Keratinocyte (primary cell): ENCODE data around the gene ASB4. TPM values are rescaled to one million over a fixed set of nuclear protein-coding genes. Genes with fewer than 3 reads are reported as not detected.

ENCODE experiments used
- DNase-seq: peaks from one replicate; pipeline ENCODE4 v3.0.0-alpha.2; 2011; ENCODE audit warnings: low read depth, missing footprints, low spot score
- FAIRE-seq: peaks from 2 replicates; lab custom pipeline; 2011; peaks lifted over from hg19 to GRCh38; lab: Jason Lieb, UNC
- H2AFZ ChIP-seq: 2 replicates; pipeline ENCODE4 v1.6.0; 2012; ENCODE audit warnings: low read length, control low read depth, inconsistent platforms; ENCODE audit not compliant: control insufficient read depth
- H3K27ac ChIP-seq: 2 replicates; pipeline ENCODE4 v1.5.1; 2011; ENCODE audit warnings: low read length; ENCODE audit not compliant: control insufficient read depth, insufficient read depth
- H3K27me3 ChIP-seq: 3 replicates; pipeline ENCODE4 v1.6.0; 2011; ENCODE audit warnings: low read length; ENCODE audit not compliant: control insufficient read depth, insufficient read depth; ENCODE audit errors: extremely low read depth
- H3K36me3 ChIP-seq, 2 experiments: 2 replicates in 1 of 2; 3 replicates in 1 of 2; pipeline ENCODE4 v1.5.1; 2011; ENCODE audit warnings: low read length in 2 of 2, mild to moderate bottlenecking in 1 of 2; ENCODE audit not compliant: control insufficient read depth in 2 of 2, insufficient read depth in 2 of 2; ENCODE audit errors: extremely low read depth in 1 of 2
- H3K4me1 ChIP-seq: 3 replicates; pipeline ENCODE4 v1.5.1; 2011; ENCODE audit warnings: low read length; ENCODE audit not compliant: control insufficient read depth, insufficient read depth; ENCODE audit errors: extremely low read depth
- H3K4me2 ChIP-seq: 3 replicates; pipeline ENCODE4 v1.6.0; 2011; ENCODE audit warnings: low read depth, low read length; ENCODE audit not compliant: control insufficient read depth, insufficient read depth; ENCODE audit errors: extremely low read depth
- H3K4me3 ChIP-seq, 3 experiments: fragments of 200-600 bp in 1 of 3; sonication (generic) in 1 of 3; 2 replicates in 2 of 3; 3 replicates in 1 of 3; pipeline ENCODE4 v1.5.1; 2011 to 2016; ENCODE audit warnings: low read length in 3 of 3, mild to moderate bottlenecking in 3 of 3, control low read depth in 2 of 3, inconsistent platforms in 1 of 3, low read depth in 1 of 3, mixed read lengths in 1 of 3, mixed run types in 1 of 3, moderate library complexity in 1 of 3; ENCODE audit not compliant: control insufficient read depth in 2 of 3, insufficient read depth in 2 of 3; ENCODE audit errors: extremely low read depth in 1 of 3
- H3K79me2 ChIP-seq: 2 replicates; pipeline ENCODE4 v1.6.0; 2012; ENCODE audit warnings: low read length; ENCODE audit not compliant: control insufficient read depth, insufficient read depth
- H3K9ac ChIP-seq: 3 replicates; pipeline ENCODE4 v1.6.0; 2011; ENCODE audit warnings: low read length; ENCODE audit not compliant: control insufficient read depth, insufficient read depth; ENCODE audit errors: extremely low read depth
- H3K9me1 ChIP-seq: 3 replicates; pipeline ENCODE4 v1.6.0; 2011; ENCODE audit warnings: low read length; ENCODE audit not compliant: control insufficient read depth, insufficient read depth; ENCODE audit errors: extremely low read depth
- H3K9me3 ChIP-seq: 2 replicates; pipeline ENCODE4 v1.5.1; 2012; ENCODE audit warnings: low read depth, low read length; ENCODE audit not compliant: control insufficient read depth
- H4K20me1 ChIP-seq: 3 replicates; pipeline ENCODE4 v1.6.0; 2011; ENCODE audit warnings: low read length; ENCODE audit not compliant: control insufficient read depth, insufficient read depth; ENCODE audit errors: extremely low read depth
- CTCF ChIP-seq, 3 experiments: IDR thresholded peaks in 1 of 3; conservative IDR thresholded peaks in 1 of 3; optimal IDR thresholded peaks in 1 of 3; 2 replicates in 2 of 3; 3 replicates in 1 of 3; pipeline versions ENCODE3 to v1.5.1; 2011; ENCODE audit warnings: low read length in 3 of 3, mild to moderate bottlenecking in 3 of 3, moderate library complexity in 2 of 3, control low read depth in 1 of 3, inconsistent platforms in 1 of 3; ENCODE audit not compliant: insufficient read depth in 2 of 3; ENCODE audit errors: extremely low read depth in 1 of 3
- EZH2 ChIP-seq: IDR thresholded peaks from one replicate; pipeline ENCODE4 v1.6.1; 2012; ENCODE audit warnings: inconsistent platforms, mild to moderate bottlenecking, low read length, moderate library complexity
- dilution Hi-C: fragments of 300-500 bp; cut with MboI; formaldehyde crosslinking; loops from one replicate; pipeline ENCODE4 v1.7.0; 2020; ENCODE audit warnings: low sequenced_read_pairs; ENCODE audit not compliant: extremely low pct_ligation_motif_present
- polyA plus RNA-seq, 5 experiments: library from polyadenylated mRNA; depleted of rRNA in 3 of 5; stranded (reverse) in 3 of 5; stranded (forward) in 1 of 5; unstranded in 1 of 5; fragments of >200 nt; gene quantifications; 1 replicate in 1 of 5; 2 replicates in 3 of 5; 3 replicates in 1 of 5; pipeline versions ENCODE4 v1.2.1 to v1.2.3, GENCODE V29; 2011 to 2012; ENCODE audit warnings: missing spikeins in 2 of 5, low read depth in 1 of 5, low replicate concordance in 1 of 5

ASB4 gene
- polyA plus RNA-seq, 1 donor (not counting 4 experiments of a cell fraction or from before 2014, with no cell fraction given), result not detected

GRCh38 chr7:95540366-95540765 lies 54.6 kb downstream of the ASB4 start:
- Histone ChIP-seq H2AFZ (no peak overlapping the region), H3K27ac (no peak overlapping the region), H3K9me3 (no peaks in the 10 kb centered on the region), H3K4me2 (no peak overlapping the region), H3K9ac (no peak overlapping the region), H3K36me3 (no peaks in the 10 kb centered on the region), H3K4me3 (no peak overlapping the region), H3K4me1 (peaks cover 3% of the 10 kb centered on the region), H3K9me1 (no peaks in the 10 kb centered on the region), H4K20me1 (no peaks in the 10 kb centered on the region), H3K79me2 (no peaks in the 10 kb centered on the region), H3K27me3 (peaks cover 9% of the 10 kb centered on the region)
- TF ChIP-seq EZH2, result no peak
- no peak for TF ChIP-seq CTCF (optimal IDR thresholded peaks at IDR 0.05 in 1 of 3, IDR thresholded peaks at IDR 0.05 in 1 of 3, conservative IDR thresholded peaks at IDR 0.05 in 1 of 3; ENCODE audit: extremely low read depth in 1 of 3, insufficient read depth in 2 of 3, low read length in 3 of 3)
- DNase-seq (no peak), FAIRE-seq (no peak)
- dilution Hi-C loops, result no loop called here

- H3K4me2 ChIP-seq, result no peak overlapping the region
- TF ChIP-seq CTCF (optimal IDR thresholded peaks at IDR 0.05 in 1 of 3, IDR thresholded peaks at IDR 0.05 in 1 of 3, conservative IDR thresholded peaks at IDR 0.05 in 1 of 3; ENCODE audit: extremely low read depth in 1 of 3, insufficient read depth in 2 of 3, low read length in 3 of 3) (no peak), EZH2 (no peak)
- DNase-seq (no peak), FAIRE-seq (no peak)
- no peaks in the 10 kb centered on the region for H3K9me1 ChIP-seq
- dilution Hi-C loops, result no loop called here
- no peaks in the 10 kb centered on the region for H3K79me2 ChIP-seq
- H3K27me3 ChIP-seq, result peaks cover 4% of the 10 kb centered on the region
- H3K9ac ChIP-seq, result no peak overlapping the region
- no peak overlapping the region for H2AFZ ChIP-seq
- H4K20me1 ChIP-seq, result no peaks in the 10 kb centered on the region
- H3K36me3 ChIP-seq, result no peaks in the 10 kb centered on the region
- no peaks in the 10 kb centered on the region for H3K9me3 ChIP-seq
- peaks cover 7% of the 10 kb centered on the region for H3K4me1 ChIP-seq
- H3K27ac ChIP-seq, result no peak overlapping the region
- H3K4me3 ChIP-seq, result no peak overlapping the region
Observed at GRCh38 chr7:95543312-95543711, 57.6 kb downstream of the ASB4 start.
